SIG-M5 treated with dmso at 0.1 percent for 504 hours (cell line): ENCODE results near the gene VGLL4.

ENCODE experiments used
- DNase-seq: peaks from one replicate; lab custom pipeline; 2025; ENCODE audit not compliant: unreplicated experiment; lab: John Stamatoyannopoulos, UW

The VGLL4 gene

GRCh38 chr3:11508346-11509172 lies 135.2 kb downstream of the VGLL4 start:
- DNase-seq = no peak

DNA sequence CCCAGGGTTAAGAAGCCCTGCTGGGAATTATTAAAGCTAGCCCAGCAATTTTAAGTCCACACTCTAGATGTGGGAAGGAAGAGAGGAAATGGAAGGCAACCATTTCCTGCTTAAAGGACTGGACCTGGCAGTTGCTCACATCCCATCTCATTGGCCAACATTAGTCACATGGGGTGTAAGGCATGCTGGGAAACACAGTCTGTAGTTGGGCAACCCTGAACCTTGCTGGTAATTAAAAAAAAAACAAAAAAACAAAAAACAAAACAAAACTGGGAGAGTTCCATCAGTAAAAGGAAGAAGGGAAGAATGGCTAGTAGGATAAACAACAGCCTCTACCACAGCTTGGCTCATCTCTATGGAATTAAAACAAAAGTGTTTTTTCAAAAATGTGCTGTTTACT lies 136.0 kb downstream of the VGLL4 start:
- no peak for DNase-seq
